ENCODE results near the gene CCDC85C. TPM values are rescaled to one million over a fixed set of nuclear protein-coding genes. Genes with fewer than 3 reads are reported as not detected.

Gene CCDC85C
- total and polyA plus RNA-seq, 2 of the 8 experiments (the other 6 are each of a cell fraction or from before 2014, with no cell fraction given) = 16.8 to 35.8 TPM

DNA sequence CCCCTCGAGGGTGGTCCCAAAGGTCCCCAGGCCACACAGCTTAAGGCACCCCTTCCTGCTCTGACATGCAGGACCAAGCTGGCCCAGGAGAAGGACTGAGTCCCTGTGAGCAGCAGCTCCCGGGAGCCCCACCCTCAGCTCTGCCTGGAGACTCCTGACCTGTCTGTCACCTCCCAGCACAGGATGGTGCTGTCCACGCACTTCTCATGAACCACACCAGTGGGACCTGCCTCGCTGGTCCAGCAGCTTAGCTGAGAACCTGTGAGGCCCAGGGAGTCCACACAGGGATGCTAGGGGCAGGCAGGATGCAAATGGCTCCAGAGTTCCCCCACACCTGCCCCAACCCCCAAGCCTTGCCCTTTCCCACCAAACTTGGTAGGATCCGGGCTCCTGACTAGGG lies 27.7 kb downstream of the CCDC85C start:
- CTCF ChIA-PET (ENCODE audit: partially characterized antibody) = interaction anchor here (0.7 to 6.2 kb wide), 25 partner anchors 9 to 169 kb away, joined by 3 to 35 read pairs (median 4); no protein-coding TSS in a partner anchor
- no peak overlapping the region for H4K91ac ChIP-seq (replicated peaks; ENCODE audit: insufficient read length, low read length)
- 0 out of 2 replicates have a peak overlapping the region, but pooled peaks have one; percentile 40 for H2BK15ac ChIP-seq (ENCODE audit: low read length)
- H3K79me1 ChIP-seq (ENCODE audit: low read depth, low read length) = peaks cover 44% of the 10 kb centered on the region
- H3K27ac ChIP-seq (ENCODE audit: low read depth, low read length) = no peak overlapping the region
- no peak overlapping the region for H2AK5ac ChIP-seq (ENCODE audit: low read depth, low read length)
- H3K4me1 ChIP-seq (replicated peaks in 1 of 4; ENCODE audit: control insufficient read depth in 3 of 4, insufficient read depth in 4 of 4, low read length in 3 of 4) = peaks cover 11 to 75% (median 59%) of the 10 kb centered on the region in 4 experiments
- H3K14ac ChIP-seq (ENCODE audit: insufficient read length) = no peak overlapping the region
- no peaks in the 10 kb centered on the region for H3K9me3 ChIP-seq (ENCODE audit: insufficient read depth in 2 of 2, low read depth in 1 of 2, low read length in 1 of 2)
- no peak overlapping the region for H3K56ac ChIP-seq (replicated peaks; ENCODE audit: insufficient read length, low read depth, low read length)
- H4K8ac ChIP-seq (ENCODE audit: extremely low read depth, insufficient read depth, low read length) = peak overlapping the region; percentile 36; the same call in 1 of the 2 replicates
- no peak overlapping the region for H4K5ac ChIP-seq (ENCODE audit: insufficient read length, low read depth, low read length)
- no peak overlapping the region for H3K4me3 ChIP-seq (ENCODE audit: extremely low read depth in 1 of 4, insufficient read depth in 2 of 4, low read depth in 3 of 4, low read length in 4 of 4)
- H3K9ac ChIP-seq (replicated peaks in 1 of 4; ENCODE audit: extremely low read depth in 1 of 4, low read depth in 3 of 4, low read length in 3 of 4) = no peak overlapping the region
- no peak overlapping the region for H3K4me2 ChIP-seq (ENCODE audit: insufficient read depth in 1 of 2, low read depth in 2 of 2, low read length in 2 of 2)
- 0 out of 2 replicates have a peak overlapping the region, but pooled peaks have one; percentile 48 for H2BK5ac ChIP-seq (ENCODE audit: low read depth, low read length)
- H3K36me3 ChIP-seq (ENCODE audit: control insufficient read depth in 2 of 4, insufficient read depth in 4 of 4, low read length in 3 of 4) = no peaks in the 10 kb centered on the region
- H3K4ac ChIP-seq (replicated peaks; ENCODE audit: insufficient read length, low read depth, low read length) = no peak overlapping the region
- DNase-seq (ENCODE audit: low read depth in 1 of 2, low spot score in 2 of 2) = no peak
- H3K23me2 ChIP-seq (ENCODE audit: low read depth, low read length) = no peaks in the 10 kb centered on the region
- H3K27me3 ChIP-seq (replicated peaks in 1 of 4; ENCODE audit: control insufficient read depth in 3 of 4, extremely low read depth in 1 of 4, insufficient read depth in 3 of 4, low read length in 3 of 4) = peaks cover 0 to 3% (median 0%) of the 10 kb centered on the region in 4 experiments; a peak in 2 of 7 replicates
- H3K18ac ChIP-seq (ENCODE audit: extremely low read depth, low read length) = peak overlapping the region; percentile 32; the same call in 1 of the 2 replicates
- 83% methylated on average over 5 of the region's 5 CpGs; no CpG with 5 or more reads in 1 of the 2 experiments for WGBS, 2 experiments (ENCODE audit: extremely low coverage in 1 of 2, insufficient coverage in 1 of 2, insufficient read length in 1 of 2, insufficient replicate concordance in 2 of 2, low coverage in 1 of 2, low lambda C conversion rate in 2 of 2, missing lambda C conversion rate in 1 of 2)
- 0 out of 2 replicates have a peak overlapping the region, but pooled peaks have one; percentile 62 for H2BK12ac ChIP-seq (ENCODE audit: low read depth, low read length)
- H2AFZ ChIP-seq (ENCODE audit: low read length) = no peak overlapping the region
- no peak overlapping the region for H3K23ac ChIP-seq (ENCODE audit: insufficient read length)
- peaks cover 16 to 40% of the 10 kb centered on the region in 2 experiments for H4K20me1 ChIP-seq (replicated peaks in 1 of 2; ENCODE audit: control insufficient read depth in 1 of 2, insufficient read depth in 2 of 2, low read length in 2 of 2)
- POLR2A ChIA-PET (ENCODE audit: partially characterized antibody) = interaction anchor here (2.0 kb wide), 1 partner anchor 28 kb away, joined by 6 read pairs; the partner anchor contains the start of gene CCDC85C
- H2BK120ac ChIP-seq (replicated peaks; ENCODE audit: low read depth, low read length) = no peak overlapping the region
- peaks cover 0 to 62% of the 10 kb centered on the region in 2 experiments; a peak in 1 of 4 replicates for H3K79me2 ChIP-seq (ENCODE audit: control insufficient read depth in 1 of 2, insufficient read depth in 2 of 2, low read length in 2 of 2)
- no peak for FAIRE-seq
- H2BK20ac ChIP-seq (ENCODE audit: low read length) = no peak overlapping the region; the same call in 1 of the 2 replicates
- TF ChIP-seq RAD21 (IDR thresholded peaks at IDR 0.05 in 1 of 2, conservative IDR thresholded peaks at IDR 0.05 in 1 of 2; ENCODE audit: low read depth in 2 of 2, low read length in 2 of 2) = no peak
- TF ChIP-seq CTBP2 (IDR thresholded peaks at IDR 0.05; ENCODE audit: borderline replicate concordance, insufficient read depth, insufficient read length, low read length) = no peak

Data from H1 (cell line).